Natural killer cell (primary cell): Measurements from ENCODE around the gene SORL1. TPM values are rescaled to one million over a fixed set of nuclear protein-coding genes. Genes with fewer than 3 reads are reported as not detected.

Experiments used
- ATAC-seq, 3 donors: fragments of 150-1000 bp in 2 of 3; fragments of 200-7000 bp in 1 of 3; cut with Tn5 transposase; 1 replicate in 1 of 3; 2 replicates in 2 of 3; pipeline ENCODE4 v1.10.0; 2021; ENCODE audit warnings: mild to moderate bottlenecking in 2 of 3, moderate library complexity in 2 of 3
- DNase-seq, 2 donors: peaks; one replicate each; pipeline versions ENCODE4 v3.0.0 to v3.0.0-alpha.2; 2013 to 2021; ENCODE audit warnings: mixed read lengths in 1 of 2
- H3K27ac ChIP-seq: one replicate; pipeline ENCODE4 v1.5.1; 2013; ENCODE audit warnings: mild to moderate bottlenecking, low read length
- H3K27me3 ChIP-seq: one replicate; pipeline ENCODE4 v1.6.1; 2013; ENCODE audit warnings: low read length; ENCODE audit not compliant: control insufficient read depth, insufficient read depth
- H3K36me3 ChIP-seq: one replicate; pipeline ENCODE4 v1.6.1; 2013; ENCODE audit warnings: low read length; ENCODE audit not compliant: control insufficient read depth, insufficient read depth
- H3K4me1 ChIP-seq: one replicate; pipeline ENCODE4 v1.6.1; 2013; ENCODE audit warnings: low read length; ENCODE audit not compliant: control insufficient read depth, insufficient read depth
- H3K4me3 ChIP-seq: one replicate; pipeline ENCODE4 v1.5.1; 2013; ENCODE audit warnings: low read length
- H3K9me3 ChIP-seq: one replicate; pipeline ENCODE4 v1.6.1; 2013; ENCODE audit warnings: low read length; ENCODE audit not compliant: control insufficient read depth, insufficient read depth
- H3K27ac Mint-ChIP-seq, 2 donors: one replicate each; pipeline ENCODE4 v1.8.0; 2022; ENCODE audit warnings: mild to moderate bottlenecking in 2 of 2, mixed read lengths in 2 of 2, moderate library complexity in 1 of 2
- H3K27me3 Mint-ChIP-seq, 2 donors: one replicate each; pipeline ENCODE4 v1.8.0; 2022; ENCODE audit warnings: low read depth in 2 of 2, mixed read lengths in 2 of 2
- H3K36me3 Mint-ChIP-seq: one replicate; pipeline ENCODE4 v1.8.0; 2022; ENCODE audit warnings: mixed read lengths
- H3K4me1 Mint-ChIP-seq, 2 donors: one replicate each; pipeline ENCODE4 v1.8.0; 2022; ENCODE audit warnings: mixed read lengths in 2 of 2
- H3K4me3 Mint-ChIP-seq: one replicate; pipeline ENCODE4 v1.8.0; 2022; ENCODE audit warnings: mild to moderate bottlenecking, moderate library complexity, mixed read lengths
- H3K9me3 Mint-ChIP-seq, 2 donors: one replicate each; pipeline ENCODE4 v1.8.0; 2022; ENCODE audit warnings: mixed read lengths in 2 of 2
- CTCF ChIP-seq: fragments of 200-600 bp; IDR thresholded peaks from one replicate; pipeline ENCODE4 v1.8.0; 2022; ENCODE audit warnings: antibody characterized with exemption
- WGBS: methylation state at CpG from one replicate; pipeline ENCODE4 v1.1.7; 2013; ENCODE audit warnings: missing lambda C conversion rate; ENCODE audit not compliant: insufficient coverage; 5-methylcytosine and 5-hydroxymethylcytosine counted together
- intact Hi-C: fragments of 100-400 bp; cut with micrococcal nuclease; formaldehyde crosslinking; loops from one replicate; pipeline ENCODE4 v1.14.2; 2022
- total RNA-seq, 4 donors: library from RNA; stranded (reverse); fragments of 120-200 nt in 1 of 4; gene quantifications; one replicate each; pipeline versions ENCODE4 v1.2.3 to v1.2.4, GENCODE V29; 2013 to 2022

SORL1 gene
- total RNA-seq, 3 donors from 2014 or later (not counting 1 experiment from before 2014, with no cell fraction given) = 386 to 519 (median 456) TPM

- no peak for TF ChIP-seq CTCF
- H3K36me3 ChIP-seq = peaks cover 2% of the 10 kb centered on the region
- intact Hi-C loops = no loop called here
- Mint-ChIP-seq H3K27ac (no peak overlapping the region), H3K27me3 (no peaks in the 10 kb centered on the region), H3K4me1 (peaks cover 28 to 34% of the 10 kb centered on the region in 2 donors), H3K4me3 (no peak overlapping the region), H3K36me3 (peaks cover 10% of the 10 kb centered on the region), H3K9me3 (no peaks in the 10 kb centered on the region)
- ATAC-seq = no peak
- peaks cover 22% of the 10 kb centered on the region for H3K4me1 ChIP-seq
- H3K27me3 ChIP-seq = no peaks in the 10 kb centered on the region
- no peaks in the 10 kb centered on the region for H3K9me3 ChIP-seq
- no peak for DNase-seq
- WGBS = 89% methylated on average over 2 of the region's 3 CpGs
- no peak overlapping the region for H3K4me3 ChIP-seq
- H3K27ac ChIP-seq = no peak overlapping the region
Observed at GRCh38 chr11:121444526-121444925, 7.6 kb upstream of the SORL1 start.

GRCh38 chr11:121445071-121445768, 6.9 kb upstream of the SORL1 start:
- peaks cover 34 to 41% of the 10 kb centered on the region in 2 donors for H3K4me1 Mint-ChIP-seq
- H3K36me3 ChIP-seq = peaks cover 2% of the 10 kb centered on the region
- intact Hi-C loops = no loop called here
- no peaks in the 10 kb centered on the region for H3K27me3 Mint-ChIP-seq
- H3K9me3 ChIP-seq = no peaks in the 10 kb centered on the region
- no peak overlapping the region for H3K27ac Mint-ChIP-seq
- no peak overlapping the region for H3K4me3 ChIP-seq
- no peak overlapping the region for H3K4me3 Mint-ChIP-seq
- no peak overlapping the region for H3K27ac ChIP-seq
- TF ChIP-seq CTCF = no peak
- WGBS = 81% methylated on average over 14 of the region's 14 CpGs
- H3K9me3 Mint-ChIP-seq = no peaks in the 10 kb centered on the region
- peaks cover 29% of the 10 kb centered on the region for H3K4me1 ChIP-seq
- no peaks in the 10 kb centered on the region for H3K27me3 ChIP-seq
- H3K36me3 Mint-ChIP-seq = peaks cover 10% of the 10 kb centered on the region
- DNase-seq (no peak), ATAC-seq (no peak)

GRCh38 chr11:121446752-121447156, 5.4 kb upstream of the SORL1 start:
- no peaks in the 10 kb centered on the region for H3K9me3 ChIP-seq
- intact Hi-C loops = no loop called here
- no peaks in the 10 kb centered on the region for H3K27me3 ChIP-seq
- ATAC-seq = no peak
- H3K27ac ChIP-seq = no peak overlapping the region
- no peak overlapping the region for H3K4me3 Mint-ChIP-seq
- peaks cover 10% of the 10 kb centered on the region for H3K36me3 Mint-ChIP-seq
- peak overlapping the region; percentile 49 to 59 for H3K27ac Mint-ChIP-seq
- DNase-seq = no peak
- no peak for TF ChIP-seq CTCF
- no peaks in the 10 kb centered on the region for H3K27me3 Mint-ChIP-seq
- whole genome bisulfite sequencing = 83% methylated on average over 4 of the region's 4 CpGs
- no peaks in the 10 kb centered on the region for H3K9me3 Mint-ChIP-seq
- peaks cover 45% of the 10 kb centered on the region for H3K4me1 ChIP-seq
- H3K4me1 Mint-ChIP-seq = peaks cover 49 to 56% of the 10 kb centered on the region in 2 donors
- no peak overlapping the region for H3K4me3 ChIP-seq
- peaks cover 2% of the 10 kb centered on the region for H3K36me3 ChIP-seq

- H3K36me3 Mint-ChIP-seq = peaks cover 16% of the 10 kb centered on the region
Observed at GRCh38 chr11:121448011-121448410, 4.1 kb upstream of the SORL1 start.

More at GRCh38 chr11:121448011-121448410, 4.1 kb upstream of the SORL1 start:
- no peak for DNase-seq
- 100% methylated on average over 3 of the region's 4 CpGs for WGBS
- Histone ChIP-seq H3K36me3 (peaks cover 2% of the 10 kb centered on the region), H3K4me3 (no peak overlapping the region), H3K9me3 (no peaks in the 10 kb centered on the region), H3K27me3 (no peaks in the 10 kb centered on the region), H3K4me1 (peaks cover 46% of the 10 kb centered on the region), H3K27ac (peak overlapping the region; percentile 82)
- Mint-ChIP-seq H3K27ac (peak overlapping the region; percentile 98 to 99), H3K4me3 (peak overlapping the region; percentile 83), H3K27me3 (no peaks in the 10 kb centered on the region), H3K9me3 (no peaks in the 10 kb centered on the region), H3K4me1 (peaks cover 55 to 62% of the 10 kb centered on the region in 2 donors)
- intact Hi-C loops = loop anchor here (2.0 kb wide), 1 partner anchor 19 kb away; no protein-coding TSS in a partner anchor
- no peak for ATAC-seq
- no peak for TF ChIP-seq CTCF
